Measurements from ENCODE around the gene THPO.

THPO gene

DNA sequence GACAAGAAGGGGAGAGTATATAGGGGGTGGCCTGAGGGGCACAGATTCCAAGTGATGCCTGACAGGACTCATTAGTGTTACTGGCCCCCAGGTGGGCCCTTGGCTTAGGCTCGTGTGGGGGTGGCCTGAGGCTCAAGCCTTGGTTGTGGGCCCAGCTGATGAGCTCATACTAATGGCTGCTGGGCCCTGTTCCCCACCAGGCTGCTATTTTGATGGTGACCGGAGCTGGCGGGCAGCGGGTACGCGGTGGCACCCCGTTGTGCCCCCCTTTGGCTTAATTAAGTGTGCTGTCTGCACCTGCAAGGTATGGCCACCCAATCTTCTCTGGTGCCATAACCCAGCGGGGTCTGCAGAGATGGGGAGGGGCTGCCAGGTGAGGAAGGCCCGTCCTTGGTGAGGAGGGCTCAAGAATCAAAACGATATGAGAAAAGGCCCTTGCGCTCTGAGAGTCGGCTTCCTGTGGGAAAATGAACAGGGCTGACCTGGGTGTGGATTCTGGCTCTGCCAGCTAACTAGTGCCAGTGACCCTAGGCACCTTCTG lies 9.2 kb upstream of the THPO start:
- POLR2A ChIA-PET = no interaction called here
- H3K4me3 ChIP-seq (ENCODE audit: low read depth, low read length) = no peak overlapping the region
- CTCF ChIA-PET = interaction anchor here (1.1 to 4.8 kb wide), 2 partner anchors 15 to 126 kb away, joined by 3 to 43 read pairs; no protein-coding TSS in a partner anchor
- no peak for TF ChIP-seq CTCF (IDR thresholded peaks at IDR 0.05; ENCODE audit: insufficient read depth, low read length, missing control alignments)
- DNase-seq (ENCODE audit: low read depth, low spot score) = no peak

DNA sequence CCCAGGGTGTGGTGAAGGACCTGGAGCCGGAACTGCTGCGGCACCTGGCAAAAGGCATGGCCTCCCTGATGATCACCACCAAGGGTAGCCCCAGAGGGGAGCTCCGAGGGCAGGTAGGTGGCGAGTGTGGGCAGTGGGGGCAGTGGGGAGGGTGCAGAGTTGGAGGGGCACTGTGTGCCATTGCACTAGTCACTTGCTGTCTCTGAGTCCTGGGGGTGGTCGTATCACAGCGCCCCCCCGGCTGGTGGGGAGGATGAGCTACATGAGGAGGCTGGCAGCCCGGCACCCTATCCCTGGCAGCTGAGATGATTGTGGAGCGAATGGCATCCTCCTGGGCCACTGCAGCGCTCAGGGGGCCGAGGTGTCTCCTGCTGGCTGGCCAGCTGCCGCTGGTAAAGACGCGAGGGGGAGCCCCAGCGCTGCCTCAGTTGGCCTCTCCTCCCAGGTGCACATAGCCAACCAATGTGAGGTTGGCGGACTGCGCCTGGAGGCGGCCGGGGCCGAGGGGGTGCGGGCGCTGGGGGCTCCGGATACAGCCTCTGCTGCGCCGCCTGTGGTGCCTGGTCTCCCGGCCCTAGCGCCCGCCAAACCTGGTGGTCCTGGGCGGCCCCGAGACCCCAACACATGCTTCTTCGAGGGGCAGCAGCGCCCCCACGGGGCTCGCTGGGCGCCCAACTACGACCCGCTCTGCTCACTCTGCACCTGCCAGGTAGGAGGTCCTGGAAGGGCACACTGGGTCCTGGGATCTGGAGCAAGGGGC lies 8.2 kb upstream of the THPO start:
- DNase-seq (ENCODE audit: low read depth, low spot score) = no peak
- no peak overlapping the region for H3K4me3 ChIP-seq (ENCODE audit: low read depth, low read length)
- ChIA-PET CTCF (interaction anchor here (0.6 to 4.8 kb wide), 3 partner anchors 14 to 501 kb away, joined by 3 to 43 read pairs (median 5); no protein-coding TSS in a partner anchor), POLR2A (no interaction called here)
- TF ChIP-seq CTCF (IDR thresholded peaks at IDR 0.05; ENCODE audit: insufficient read depth, low read length, missing control alignments) = no peak

- TF ChIP-seq CTCF (IDR thresholded peaks at IDR 0.05; ENCODE audit: insufficient read depth, low read length, missing control alignments) = no peak
- H3K4me3 ChIP-seq (ENCODE audit: low read depth, low read length) = no peak overlapping the region
- DNase-seq (ENCODE audit: low read depth, low spot score) = no peak
- POLR2A ChIA-PET = no interaction called here
- CTCF ChIA-PET = interaction anchor here (0.8 to 4.8 kb wide), 5 partner anchors 13 to 157 kb away, joined by 3 to 43 read pairs (median 5); no protein-coding TSS in a partner anchor
Observed at GRCh38 chr3:184384856-184385422, 6.9 kb upstream of the THPO start.

DNA sequence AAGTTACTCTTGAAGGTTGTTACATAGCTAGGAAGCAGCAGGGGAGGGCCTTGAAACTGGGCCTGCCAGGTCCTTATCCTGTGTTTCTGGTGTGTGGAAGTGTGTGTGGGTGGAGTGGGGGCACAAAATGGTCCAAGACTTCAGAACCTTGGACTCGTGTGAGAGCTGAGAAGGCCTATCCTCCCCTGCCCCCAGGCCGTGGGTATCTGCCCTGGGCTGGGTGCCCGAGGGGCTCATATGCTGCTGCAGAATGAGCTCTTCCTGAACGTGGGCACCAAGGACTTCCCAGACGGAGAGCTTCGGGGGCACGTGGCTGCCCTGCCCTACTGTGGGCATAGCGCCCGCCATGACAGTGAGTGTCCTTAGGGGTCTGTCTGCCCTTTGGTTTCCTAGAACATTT lies 6.3 kb upstream of the THPO start:
- POLR2A ChIA-PET = no interaction called here
- no peak for DNase-seq (ENCODE audit: low read depth, low spot score)
- H3K4me3 ChIP-seq (ENCODE audit: low read depth, low read length) = no peak overlapping the region
- TF ChIP-seq CTCF (IDR thresholded peaks at IDR 0.05; ENCODE audit: insufficient read depth, low read length, missing control alignments) = no peak
- CTCF ChIA-PET = interaction anchor here (0.9 to 4.8 kb wide), 3 partner anchors 12 to 157 kb away, joined by 3 to 43 read pairs (median 8); no protein-coding TSS in a partner anchor

GRCh38 chr3:184383033-184383740 lies 5.2 kb upstream of the THPO start:
- ChIA-PET CTCF (interaction anchor here (0.6 to 4.8 kb wide), 3 partner anchors 11 to 131 kb away, joined by 3 to 43 read pairs (median 8); no protein-coding TSS in a partner anchor), POLR2A (no interaction called here)
- H3K4me3 ChIP-seq (ENCODE audit: low read depth, low read length) = no peak overlapping the region
- no peak for DNase-seq (ENCODE audit: low read depth, low spot score)
- no peak for TF ChIP-seq CTCF (IDR thresholded peaks at IDR 0.05; ENCODE audit: insufficient read depth, low read length, missing control alignments)
